GM12878 (cell line): ENCODE data around the gene SMIM14.

ENCODE experiments used
- BRCA1 ChIP-seq: IDR thresholded peaks from 2 replicates; pipeline ENCODE4 v1.6.1; 2011; ENCODE audit warnings: low read depth, low read length, improper control_type of control experiment
- CHD1 ChIP-seq: IDR thresholded peaks from 2 replicates; pipeline ENCODE4 v1.6.1; 2012; ENCODE audit warnings: low read depth, low read length, improper control_type of control experiment
- CTCF ChIP-seq, 3 experiments: IDR thresholded peaks in 2 of 3; conservative IDR thresholded peaks in 1 of 3; 2 replicates each; pipeline ENCODE4 v1.5.1; 2011; ENCODE audit warnings: low read depth in 3 of 3, low read length in 3 of 3, mild to moderate bottlenecking in 3 of 3, control low read depth in 2 of 3, moderate library complexity in 2 of 3, inconsistent platforms in 1 of 3, mixed read lengths in 1 of 3; ENCODE audit not compliant: control insufficient read depth in 2 of 3, insufficient read depth in 1 of 3; ENCODE audit errors: extremely low read depth in 1 of 3
- HDAC6 ChIP-seq: fragments of 200-600 bp; sonication (generic); IDR thresholded peaks from one replicate; pipeline ENCODE4 v1.8.0; 2017; ENCODE audit warnings: antibody characterized with exemption; ENCODE audit not compliant: unreplicated experiment
- NFYB ChIP-seq: IDR thresholded peaks from 2 replicates; pipeline ENCODE4 v1.6.1; 2011; ENCODE audit warnings: low read depth, mild to moderate bottlenecking, low read length, improper control_type of control experiment, moderate library complexity; ENCODE audit not compliant: insufficient read depth
- POLR2A ChIP-seq: IDR thresholded peaks from 2 replicates; pipeline ENCODE4 v1.6.1; 2011; ENCODE audit warnings: low read depth, mild to moderate bottlenecking, low read length
- RBBP5 ChIP-seq: fragments of 200-600 bp; sonication (generic); conservative IDR thresholded peaks from 2 replicates; pipeline ENCODE4 v1.6.1; 2016
- SIN3A ChIP-seq: IDR thresholded peaks from 2 replicates; pipeline ENCODE4 v1.6.1; 2012; ENCODE audit warnings: low read depth, low read length, improper control_type of control experiment
- SRF ChIP-seq, 2 experiments: IDR thresholded peaks; 2 replicates each; pipeline ENCODE4 v1.6.1; 2011; ENCODE audit warnings: low read depth in 2 of 2, low read length in 2 of 2, mild to moderate bottlenecking in 1 of 2, moderate library complexity in 1 of 2
- TAF1 ChIP-seq: IDR thresholded peaks from 2 replicates; pipeline ENCODE4 v1.6.1; 2011; ENCODE audit warnings: mild to moderate bottlenecking, low read depth, low read length, borderline replicate concordance
- USF1 ChIP-seq: IDR thresholded peaks from 2 replicates; pipeline ENCODE4 v1.6.1; 2011; ENCODE audit warnings: borderline replicate concordance, low read depth, mild to moderate bottlenecking, moderate library complexity, mixed read lengths, low read length; ENCODE audit not compliant: insufficient read depth; ENCODE audit errors: extremely low read length

DNA sequence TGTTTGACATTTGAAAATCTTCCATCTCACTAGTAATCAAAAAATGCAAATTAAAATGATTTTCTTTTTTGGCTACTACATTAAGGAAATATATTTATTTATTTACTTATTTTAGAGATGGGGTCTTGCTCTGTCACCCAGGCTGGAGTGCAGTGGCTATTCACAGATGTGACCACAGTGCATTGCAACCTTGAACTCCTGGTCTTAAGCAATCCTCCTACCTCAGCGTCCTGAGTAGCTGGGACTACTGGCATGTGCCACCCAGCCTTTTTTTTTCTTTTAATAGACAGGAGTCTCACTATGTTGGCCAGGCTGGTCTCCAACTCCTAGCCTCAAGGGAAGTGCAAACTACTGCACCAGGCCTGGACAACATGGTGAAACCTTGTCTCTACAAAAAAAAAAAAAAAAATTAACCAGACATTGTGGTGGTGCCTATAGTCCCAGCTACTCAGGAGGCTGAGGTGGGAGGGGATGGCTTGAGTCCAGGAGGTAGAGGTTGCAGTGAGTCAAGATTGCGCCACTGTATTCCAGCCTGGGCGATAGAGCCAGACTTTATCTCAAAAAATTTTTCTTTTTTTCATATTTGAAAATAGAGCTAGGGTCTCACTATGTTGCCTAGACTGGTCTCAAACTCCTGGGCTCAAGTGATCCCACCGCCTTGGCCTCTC is 4.4 kb upstream of the SMIM14 start:
- TF ChIP-seq USF1 (no peak), POLR2A (no peak), TAF1 (no peak), NFYB (no peak), SIN3A (no peak), HDAC6 (no peak), SRF (IDR thresholded peaks at IDR 0.05; ENCODE audit: low read depth in 2 of 2, low read length in 2 of 2) (no peak), RBBP5 (no peak), CTCF (IDR thresholded peaks at IDR 0.05 in 2 of 3, conservative IDR thresholded peaks at IDR 0.05 in 1 of 3; ENCODE audit: control insufficient read depth in 2 of 3, extremely low read depth in 1 of 3, insufficient read depth in 1 of 3, low read depth in 3 of 3, low read length in 3 of 3) (no peak), CHD1 (no peak), BRCA1 (no peak)
